DND-41 (cell line): ENCODE results near the gene PSMA3.

Source experiments
- ATAC-seq: fragments of 200-7000 bp; cut with Tn5 transposase; 3 replicates; pipeline ENCODE4 v1.9.1; 2021; ENCODE audit warnings: low read depth; ENCODE audit not compliant: insufficient read depth
- DNase-seq: peaks from one replicate; pipeline ENCODE4 v3.0.0-alpha.2; 2020
- H2AFZ ChIP-seq: 2 replicates; pipeline ENCODE4 v1.6.0; 2012; ENCODE audit warnings: low read depth, low read length
- H3K27ac ChIP-seq: 2 replicates; pipeline ENCODE4 v1.5.1; 2012; ENCODE audit warnings: low read length, inconsistent platforms
- H3K27me3 ChIP-seq: fragments of 200-600 bp; sonication (generic); 2 replicates; pipeline ENCODE4 v1.6.0; 2012; ENCODE audit warnings: low read length, mild to moderate bottlenecking, inconsistent platforms; ENCODE audit not compliant: insufficient read depth, poor library complexity
- H3K36me3 ChIP-seq: 2 replicates; pipeline ENCODE4 v1.5.1; 2012; ENCODE audit warnings: low read length, inconsistent platforms; ENCODE audit not compliant: insufficient read depth
- H3K4me1 ChIP-seq: 2 replicates; pipeline ENCODE4 v1.5.1; 2012; ENCODE audit warnings: mild to moderate bottlenecking, low read length; ENCODE audit not compliant: insufficient read depth
- H3K4me2 ChIP-seq: 2 replicates; pipeline ENCODE4 v1.6.0; 2012; ENCODE audit warnings: mild to moderate bottlenecking, moderate library complexity, low read length, inconsistent platforms; ENCODE audit not compliant: insufficient read depth
- H3K4me3 ChIP-seq, 2 experiments: fragments of 200-600 bp in 1 of 2; shearing (Covaris generic) in 1 of 2; 2 replicates each; pipeline ENCODE4 v1.5.1; 2012 to 2016; ENCODE audit warnings: inconsistent platforms in 2 of 2, low read length in 2 of 2, mild to moderate bottlenecking in 2 of 2, low read depth in 1 of 2, moderate library complexity in 1 of 2
- H3K79me2 ChIP-seq: 2 replicates; pipeline ENCODE4 v1.6.0; 2012; ENCODE audit warnings: low read length, inconsistent platforms; ENCODE audit not compliant: insufficient read depth
- H3K9ac ChIP-seq: 2 replicates; pipeline ENCODE4 v1.6.0; 2012; ENCODE audit warnings: low read depth, mild to moderate bottlenecking, inconsistent platforms, low read length, moderate library complexity
- H3K9me3 ChIP-seq: 2 replicates; pipeline ENCODE4 v1.5.1; 2012; ENCODE audit warnings: low read length, moderate library complexity, mild to moderate bottlenecking, inconsistent platforms; ENCODE audit not compliant: insufficient read depth, severe bottlenecking
- H4K20me1 ChIP-seq: 2 replicates; pipeline ENCODE4 v1.6.0; 2012; ENCODE audit warnings: low read length; ENCODE audit not compliant: insufficient read depth
- CTCF ChIP-seq: IDR thresholded peaks from 2 replicates; pipeline ENCODE4 v1.5.1; 2012; ENCODE audit warnings: borderline replicate concordance, low read length, moderate library complexity, mild to moderate bottlenecking; ENCODE audit not compliant: poor library complexity, severe bottlenecking; ENCODE audit errors: extremely low read depth
- EZH2 ChIP-seq: IDR thresholded peaks from 3 replicates; pipeline ENCODE4 v1.6.1; 2012; ENCODE audit warnings: borderline replicate concordance, low read depth, mild to moderate bottlenecking, moderate library complexity, low read length, inconsistent platforms; ENCODE audit not compliant: severe bottlenecking

The PSMA3 gene

GRCh38 chr14:58315606-58316005 is 71.0 kb downstream of the PSMA3 start:
- no peaks in the 10 kb centered on the region; the same call in 1 of the 2 replicates for H4K20me1 ChIP-seq

More at GRCh38 chr14:58315606-58316005, 71.0 kb downstream of the PSMA3 start:
- TF ChIP-seq EZH2 (no peak), CTCF (no peak)
- Histone ChIP-seq H3K36me3 (peaks cover 42% of the 10 kb centered on the region), H3K27me3 (no peaks in the 10 kb centered on the region), H3K4me2 (no peak overlapping the region), H3K9ac (no peak overlapping the region), H3K9me3 (no peaks in the 10 kb centered on the region), H2AFZ (no peak overlapping the region), H3K79me2 (peaks cover 6% of the 10 kb centered on the region; the same call in 1 of the 2 replicates), H3K4me1 (no peaks in the 10 kb centered on the region), H3K27ac (no peak overlapping the region), H3K4me3 (no peak overlapping the region)
- ATAC-seq (no peak), DNase-seq (no peak)
